NCI-H2196 treated with DMSO at 0.1 percent for 48 hours (cell line): Measurements from ENCODE around the gene SLC27A3.
A peak's percentile ranks its signal among the peaks of the same experiment; 100 is the strongest.

Source experiments
- DNase-seq: peaks from one replicate; lab custom pipeline; 2025; ENCODE audit not compliant: unreplicated experiment; lab: John Stamatoyannopoulos, UW

Gene SLC27A3

DNA sequence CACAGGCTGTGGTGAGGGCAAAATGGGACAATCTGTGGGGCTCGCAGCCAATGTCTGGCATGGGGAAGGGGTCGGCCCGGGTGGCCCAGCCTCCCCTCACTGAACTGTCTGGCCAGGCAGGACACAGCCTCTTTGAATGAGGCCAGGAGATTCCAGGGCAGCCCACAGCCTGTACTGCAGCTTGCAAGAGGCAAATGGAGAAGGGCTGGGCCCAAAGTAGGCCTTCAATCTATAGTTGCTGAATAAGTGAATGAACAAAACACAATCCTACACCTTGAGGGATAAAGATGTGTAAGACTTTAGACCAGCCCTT lies 23.2 kb downstream of the SLC27A3 start:
- DNase-seq: no peak

GRCh38 chr1:153799016-153799415 lies 23.8 kb downstream of the SLC27A3 start:
- no peak for DNase-seq

DNA sequence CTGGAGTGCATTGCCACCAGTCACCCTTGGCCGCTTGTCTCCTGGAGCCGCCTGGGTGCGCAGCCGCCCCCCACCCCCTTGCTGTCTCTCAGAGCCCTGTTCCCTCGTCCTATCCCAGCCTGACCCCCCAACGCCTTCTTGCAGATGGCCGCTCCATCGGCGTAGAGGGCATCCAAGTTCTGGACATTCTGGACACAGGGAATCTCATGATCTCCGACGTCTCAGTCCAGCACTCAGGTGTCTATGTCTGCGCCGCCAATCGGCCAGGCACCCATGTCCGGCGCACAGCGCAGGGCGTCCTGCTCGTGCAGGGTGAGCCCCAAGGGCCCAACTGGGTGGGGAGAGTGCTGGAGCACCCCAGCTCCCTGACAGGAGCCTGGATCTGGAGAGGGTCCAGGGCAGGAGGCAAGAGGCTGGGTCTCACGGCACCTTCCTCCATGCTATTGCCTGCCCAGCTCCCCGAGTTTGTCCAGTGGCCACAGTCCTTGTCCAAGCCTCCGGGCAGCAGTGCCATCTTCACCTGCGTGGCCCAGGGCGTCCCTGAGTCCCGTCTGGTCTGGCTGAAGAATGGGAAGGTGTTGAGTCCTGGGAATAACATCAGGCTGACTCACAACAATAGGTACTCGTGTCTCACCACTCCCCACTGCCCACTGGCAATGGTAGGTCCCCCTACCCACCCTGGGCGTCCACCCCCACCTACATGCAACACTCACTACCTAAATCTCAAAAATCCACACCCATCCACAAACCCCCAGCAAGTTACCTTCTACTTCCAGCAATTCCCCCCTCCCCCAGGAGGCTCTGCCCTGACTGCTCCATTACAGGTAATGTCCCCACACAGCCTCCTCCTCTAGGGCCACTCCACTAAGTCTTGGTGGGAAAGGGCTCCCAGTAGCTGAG lies 24.6 kb downstream of the SLC27A3 start:
- DNase-seq: no peak

GRCh38 chr1:153800516-153800915 lies 25.3 kb downstream of the SLC27A3 start:
- DNase-seq: no peak

DNA sequence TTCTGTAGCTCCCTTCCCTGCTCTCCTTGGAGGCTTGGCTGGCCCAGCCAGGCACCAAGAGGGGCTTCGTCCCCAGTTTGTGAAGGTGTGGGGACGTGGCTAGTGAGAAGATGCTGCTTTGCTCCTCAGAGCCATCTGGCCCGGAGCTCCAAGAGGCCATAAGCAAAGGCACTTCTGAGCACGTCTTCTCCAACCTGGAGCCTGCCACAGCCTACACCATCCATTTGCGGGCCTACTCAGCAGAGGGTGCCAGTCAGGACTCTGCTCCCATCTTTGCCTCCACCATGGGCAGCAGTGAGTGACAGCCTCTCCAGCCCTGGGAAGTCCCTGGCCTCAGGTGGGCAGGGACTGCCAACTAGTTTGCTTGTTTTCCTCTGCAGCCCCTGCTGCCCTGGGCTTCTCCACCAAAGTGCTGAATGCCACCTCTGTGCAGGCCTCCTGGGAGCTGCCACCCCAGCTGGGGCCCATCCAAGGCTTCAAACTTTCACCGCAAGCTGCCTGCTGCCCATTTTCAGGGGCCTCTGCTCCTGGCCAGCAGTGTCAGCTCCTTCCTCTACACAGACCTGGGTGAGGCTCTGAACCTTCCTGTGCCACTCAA lies 25.9 kb downstream of the SLC27A3 start:
- DNase-seq: no peak

- no peak for DNase-seq
These were observed 26.8 kb downstream of the SLC27A3 start for GRCh38 chr1:153801786-153802697.

DNA sequence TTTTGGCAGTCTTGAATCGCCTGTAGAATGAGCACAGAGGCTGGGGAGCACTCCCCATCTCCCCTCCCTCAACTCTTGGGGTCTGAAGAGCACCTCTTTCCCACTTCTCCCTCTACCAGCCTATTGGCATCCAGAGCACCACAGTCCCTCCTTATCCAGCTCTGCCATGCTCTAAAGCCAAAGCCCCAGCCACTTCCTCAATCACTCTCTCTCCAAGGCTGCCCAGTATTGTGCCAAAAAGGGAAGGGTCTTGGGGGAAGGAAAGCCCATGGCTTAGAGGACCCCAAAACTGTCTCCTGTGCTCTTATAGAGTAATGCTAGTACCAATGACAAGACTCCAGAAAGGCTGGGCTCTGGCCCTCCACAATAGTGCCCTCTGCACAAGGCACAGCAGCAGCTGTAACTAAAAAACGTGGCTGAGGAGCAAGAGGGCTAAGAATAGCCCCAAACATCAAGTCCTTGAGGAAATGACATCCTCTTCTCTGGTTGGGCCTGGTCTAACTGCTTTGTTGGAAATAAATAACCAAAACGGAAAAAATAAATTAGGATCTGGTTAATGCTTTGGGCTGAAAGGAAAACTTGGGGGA lies 28.4 kb downstream of the SLC27A3 start:
- no peak for DNase-seq

GRCh38 chr1:153804112-153804511 lies 28.9 kb downstream of the SLC27A3 start:
- DNase-seq: no peak

GRCh38 chr1:153805042-153805745 lies 30.0 kb downstream of the SLC27A3 start:
- DNase-seq: peak; percentile 15

DNA sequence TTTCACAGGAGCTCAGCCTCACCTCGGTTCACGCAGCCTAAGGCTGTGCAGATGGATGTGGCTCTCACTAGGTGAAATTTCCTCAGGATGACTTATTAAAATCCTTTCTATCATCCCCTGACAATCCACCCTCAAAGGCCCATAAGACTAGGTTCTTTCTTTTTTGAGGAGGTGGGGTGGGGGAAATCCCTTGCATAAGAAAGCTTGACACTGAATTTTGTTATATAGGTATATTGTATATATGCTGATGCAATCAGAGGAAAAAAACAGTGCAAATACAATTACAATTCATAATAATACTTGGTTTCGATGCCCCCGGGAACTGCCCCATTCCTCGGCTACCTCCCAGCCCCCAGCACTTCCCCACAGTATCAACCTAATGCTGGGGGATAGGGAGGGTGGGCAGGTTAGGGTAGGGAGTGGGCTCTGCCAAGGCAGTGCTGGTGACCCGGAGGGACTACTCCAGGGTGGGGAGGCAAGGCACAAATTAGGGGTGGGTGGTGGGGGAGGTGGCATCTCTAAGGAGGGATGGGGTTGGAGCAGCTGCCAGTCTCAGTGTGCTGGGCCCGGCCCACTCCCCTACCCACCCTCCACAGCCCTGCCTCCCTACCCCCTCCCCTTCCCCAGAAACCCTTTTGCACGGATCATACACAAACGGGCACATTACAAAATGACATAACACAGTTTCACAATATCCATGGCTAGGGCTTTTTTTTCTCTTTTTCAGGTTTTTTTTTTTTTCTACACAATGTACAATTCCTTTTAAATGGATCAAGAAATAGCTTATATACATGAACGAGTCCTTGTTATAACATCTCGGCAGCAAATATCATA lies 30.9 kb downstream of the SLC27A3 start:
- no peak for DNase-seq

GRCh38 chr1:153816283-153816889 lies 41.2 kb downstream of the SLC27A3 start:
- DNase-seq: no peak

DNA sequence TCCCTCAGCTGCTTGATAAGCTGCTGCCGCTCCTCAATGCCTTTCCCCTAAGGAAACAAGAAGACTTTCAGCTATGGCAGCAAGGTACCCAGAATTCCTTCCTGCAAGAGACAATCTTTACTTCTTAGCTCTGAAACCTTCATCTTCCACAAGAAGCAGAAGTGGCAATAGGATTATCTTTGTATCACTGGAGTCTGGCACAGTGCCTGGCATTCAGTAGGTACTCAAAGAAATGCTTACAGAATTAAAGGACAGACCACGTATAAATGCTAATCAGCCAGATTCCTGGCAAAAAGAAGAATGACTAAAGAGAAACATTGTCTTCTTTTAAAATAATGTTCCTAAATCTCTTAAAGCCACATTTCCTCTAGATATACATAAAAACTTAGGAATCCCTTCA lies 43.7 kb downstream of the SLC27A3 start:
- DNase-seq: no peak

GRCh38 chr1:153827168-153827964 lies 52.2 kb downstream of the SLC27A3 start:
- DNase-seq: no peak
